Ovary (tissue), 9 donors: Measurements from ENCODE around the gene SYNGR2. TPM values are rescaled to one million over a fixed set of nuclear protein-coding genes. Genes with fewer than 3 reads are reported as not detected.

Experiments used
- DNase-seq, 5 donors: peaks; one replicate each; pipeline ENCODE4 v3.0.0-alpha.2; 2019 to 2020
- H3K27ac ChIP-seq, 2 donors: fragments of 200-600 bp; one replicate each; pipeline versions ENCODE4 v1.5.1 to v1.8.0; 2019 to 2022
- H3K27me3 ChIP-seq: fragments of 200-600 bp; one replicate; pipeline ENCODE4 v1.8.0; 2022
- H3K36me3 ChIP-seq: fragments of 200-600 bp; sonication (generic); one replicate; pipeline ENCODE4 v1.5.1; 2019
- H3K4me1 ChIP-seq: one replicate; pipeline ENCODE4 v1.8.1; 2013; ENCODE audit warnings: mild to moderate bottlenecking, moderate library complexity; ENCODE audit not compliant: insufficient read depth
- H3K4me3 ChIP-seq: fragments of 200-600 bp; sonication (generic); one replicate; pipeline ENCODE4 v1.5.1; 2017
- H3K9me3 ChIP-seq, 2 donors: fragments of 200-600 bp in 1 of 2; sonication (generic) in 1 of 2; one replicate each; pipeline versions ENCODE4 v1.5.1 to v1.8.1; 2013 to 2019; ENCODE audit warnings: mild to moderate bottlenecking in 1 of 2, moderate library complexity in 1 of 2
- EP300 ChIP-seq: sonication (generic); formaldehyde crosslinking; IDR thresholded peaks from one replicate; pipeline ENCODE4 v1.6.1; 2017; ENCODE audit warnings: antibody characterized with exemption
- POLR2A ChIP-seq: fragments of 450-650 bp; IDR thresholded peaks from one replicate; pipeline ENCODE4 v1.6.1; 2017; ENCODE audit warnings: antibody characterized with exemption, mild to moderate bottlenecking, moderate library complexity
- WGBS, 3 donors: extraction: QIAGEN DNeasy Blood & Tissue Kit in 1 of 3; methylation state at CpG; one replicate each; pipeline versions ENCODE4 v1.1.5 to v1.1.7; 2013 to 2017; 5-methylcytosine and 5-hydroxymethylcytosine counted together
- intact Hi-C, 4 donors: fragments of 100-400 bp; cut with DNase I; formaldehyde crosslinking; loops; one replicate each; pipeline versions ENCODE4 v1.11.0 to v1.15.1; 2022 to 2023
- polyA plus RNA-seq, 2 donors: library from polyadenylated mRNA; stranded (reverse); fragments of 200-250 nt in 1 of 2; fragments of 350-450 nt in 1 of 2; fragmentation: Illumina TruSeq in 1 of 2; extraction: RNeasy Lipid Tissue Mini Kit (QIAGEN cat#74804) in 1 of 2; gene quantifications; one replicate each; pipeline ENCODE4 v1.2.3, GENCODE V29; 2013 to 2014
- total RNA-seq, 7 donors: library from RNA; depleted of rRNA in 2 of 7; stranded (reverse); fragments of >200 nt in 2 of 7; fragmentation: NEBNext Ultra II Directional in 3 of 7; extraction: Animal tissue kit (Norgen Biotek cat#: 25700) in 3 of 7; gene quantifications; one replicate each; pipeline versions ENCODE4 v1.1.0 to v1.2.4, GENCODE V29; 2016 to 2023
- TF ChIP-seq, protein P1 (sequence below), 3 donors: fragments of 450-650 bp in 2 of 3; fragments of 200-600 bp in 1 of 3; IDR thresholded peaks; one replicate each; pipeline versions ENCODE4 v1.5.1 to v1.8.0; 2016 to 2022; ENCODE audit warnings: antibody characterized with exemption in 3 of 3, mild to moderate bottlenecking in 1 of 3
- donor health status: DM: no; HTN: no; CAD: no; lungs with moderate emphysema.
- donor health status: DM: no; HTN: no; CAD: no.
- donor health status: Bipolar disorder and iron deficiency.
- donor health status: DM: yes; HTN: yes; CAD: no.
- donor health status: DM: no; HTN: no; CAD: no.
- donor health status: DM: yes; HTN: yes; CAD: no.

Gene SYNGR2
- total and polyA plus RNA-seq, 9 donors = 11.9 to 88.7 (median 45.8) TPM

DNA sequence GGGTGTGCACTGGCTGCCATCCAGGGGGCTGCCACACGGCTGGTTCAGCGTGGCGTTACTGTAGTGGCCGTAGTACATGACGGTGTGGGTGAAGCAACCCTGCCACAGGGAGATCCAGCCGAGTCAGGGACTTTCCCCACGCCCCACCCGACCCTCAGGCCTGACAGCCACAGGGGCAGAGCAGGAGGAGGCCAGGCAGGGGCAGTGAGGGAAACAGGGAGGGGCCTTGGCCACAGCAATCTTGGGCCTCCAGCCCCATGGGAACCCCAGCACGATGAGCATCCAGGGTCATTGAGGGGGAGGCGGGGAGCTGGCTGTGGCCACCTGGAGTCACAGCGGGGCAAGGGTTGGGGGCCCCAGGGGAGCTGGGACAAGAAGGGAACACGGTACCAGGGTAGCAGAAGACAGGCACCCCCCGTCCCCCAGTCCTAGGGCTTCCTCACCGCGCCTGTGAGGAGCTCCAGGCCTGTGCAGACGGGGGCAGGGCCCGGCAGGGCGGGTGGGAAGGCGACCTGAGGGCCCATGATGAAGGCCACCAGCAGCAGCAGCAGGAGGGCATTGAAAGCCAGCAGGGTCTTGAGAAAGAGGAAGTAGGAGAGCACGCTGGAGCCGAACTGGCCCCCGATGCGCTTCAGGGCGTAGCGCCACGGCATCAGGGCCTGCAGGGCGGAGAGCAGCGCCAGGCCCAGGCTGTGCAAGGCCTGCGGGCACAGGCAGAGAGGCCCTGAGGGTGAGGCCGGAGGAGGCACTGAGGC, 44.1 kb upstream of the SYNGR2 start:
- H3K36me3 ChIP-seq = no peaks in the 10 kb centered on the region
- H3K9me3 ChIP-seq = no peaks in the 10 kb centered on the region

DNA sequence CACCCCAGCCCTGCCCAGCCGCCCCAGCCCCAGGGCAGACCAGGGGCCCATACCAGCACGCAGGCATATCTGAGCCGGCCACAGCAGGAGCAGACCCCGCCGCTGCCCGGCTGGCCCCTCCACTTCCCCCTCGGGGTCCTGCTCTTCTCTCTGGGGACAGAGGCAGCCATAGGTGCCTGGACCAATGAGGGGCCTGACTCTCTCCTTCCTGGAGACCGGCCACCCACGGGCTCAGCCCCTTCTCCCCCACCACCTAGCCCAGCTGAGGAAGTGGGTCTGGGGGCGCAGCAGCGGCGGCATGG, 43.6 kb upstream of the SYNGR2 start:
- TF ChIP-seq, protein P1, sequence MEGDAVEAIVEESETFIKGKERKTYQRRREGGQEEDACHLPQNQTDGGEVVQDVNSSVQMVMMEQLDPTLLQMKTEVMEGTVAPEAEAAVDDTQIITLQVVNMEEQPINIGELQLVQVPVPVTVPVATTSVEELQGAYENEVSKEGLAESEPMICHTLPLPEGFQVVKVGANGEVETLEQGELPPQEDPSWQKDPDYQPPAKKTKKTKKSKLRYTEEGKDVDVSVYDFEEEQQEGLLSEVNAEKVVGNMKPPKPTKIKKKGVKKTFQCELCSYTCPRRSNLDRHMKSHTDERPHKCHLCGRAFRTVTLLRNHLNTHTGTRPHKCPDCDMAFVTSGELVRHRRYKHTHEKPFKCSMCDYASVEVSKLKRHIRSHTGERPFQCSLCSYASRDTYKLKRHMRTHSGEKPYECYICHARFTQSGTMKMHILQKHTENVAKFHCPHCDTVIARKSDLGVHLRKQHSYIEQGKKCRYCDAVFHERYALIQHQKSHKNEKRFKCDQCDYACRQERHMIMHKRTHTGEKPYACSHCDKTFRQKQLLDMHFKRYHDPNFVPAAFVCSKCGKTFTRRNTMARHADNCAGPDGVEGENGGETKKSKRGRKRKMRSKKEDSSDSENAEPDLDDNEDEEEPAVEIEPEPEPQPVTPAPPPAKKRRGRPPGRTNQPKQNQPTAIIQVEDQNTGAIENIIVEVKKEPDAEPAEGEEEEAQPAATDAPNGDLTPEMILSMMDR (IDR thresholded peaks at IDR 0.05) = no peak
- TF ChIP-seq EP300 = no peak
- Histone ChIP-seq H3K27ac (no peak overlapping the region), H3K27me3 (no peaks in the 10 kb centered on the region), H3K4me1 (no peaks in the 10 kb centered on the region), H3K4me3 (no peak overlapping the region), H3K9me3 (no peaks in the 10 kb centered on the region), H3K36me3 (no peaks in the 10 kb centered on the region)
- intact Hi-C loops = loop anchor here in 1 of 4 donors (10.0 kb wide), 1 partner anchor 250 kb away; the partner anchor contains the start of gene PGS1
- WGBS, 3 donors = 69 to 82% (median 82%) methylated on average over 12 of the region's 12 CpGs
- DNase-seq = no peak

More for the DNA sequence above, 44.1 kb upstream of the SYNGR2 start:
- intact Hi-C loops = loop anchor here in 1 of 4 donors (10.0 kb wide), 1 partner anchor 251 kb away; the partner anchor contains the start of gene PGS1
- no peaks in the 10 kb centered on the region for H3K27me3 ChIP-seq
- H3K27ac ChIP-seq = no peak overlapping the region
- no peak for DNase-seq
- H3K4me3 ChIP-seq = no peak overlapping the region
- H3K4me1 ChIP-seq = no peaks in the 10 kb centered on the region
- 81 to 90% (median 88%) methylated on average over 28 to 30 of the region's 30 CpGs for WGBS, 3 donors
- no peak for TF ChIP-seq POLR2A

DNA sequence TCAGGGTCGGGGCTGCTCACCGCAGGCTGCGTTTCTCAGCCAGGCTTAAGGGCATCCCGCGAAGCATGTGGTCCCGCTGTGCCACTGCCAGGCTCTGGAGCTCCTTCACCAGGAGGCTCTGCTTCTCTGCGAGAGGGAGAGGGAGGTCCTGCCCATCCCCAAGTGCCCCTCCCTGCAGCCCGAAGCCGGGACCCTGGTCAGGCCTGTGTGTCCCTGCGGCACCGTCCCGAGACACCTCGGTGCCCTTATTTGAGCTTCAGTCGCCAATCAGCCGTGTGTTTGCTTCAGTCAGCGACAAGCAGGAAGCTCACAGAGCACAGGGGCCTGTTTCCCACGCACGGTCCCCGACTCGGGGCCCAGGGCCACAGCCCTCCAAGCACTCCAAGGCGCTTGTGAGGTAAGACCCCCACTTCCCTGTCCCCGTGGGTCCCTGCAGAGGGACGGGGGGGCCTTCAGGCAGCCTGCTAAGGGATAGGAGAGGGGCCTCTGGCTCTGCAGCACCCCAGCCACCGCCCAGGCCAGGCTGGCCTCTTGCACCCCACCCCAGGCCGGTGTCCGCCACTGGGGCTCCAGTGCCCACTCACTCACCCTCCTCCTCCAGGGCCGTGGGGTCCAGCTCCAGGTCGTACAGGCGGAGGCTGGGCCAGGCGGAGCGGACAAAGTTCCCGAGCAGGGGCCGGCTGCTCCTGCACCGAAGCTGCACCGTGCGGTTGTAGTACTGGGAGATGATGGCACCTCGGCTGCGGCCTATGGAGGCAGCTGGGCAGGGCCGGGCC, 43.1 kb upstream of the SYNGR2 start:
- no peak overlapping the region for H3K27ac ChIP-seq
- no peak for TF ChIP-seq EP300
- TF ChIP-seq, protein P1 (IDR thresholded peaks at IDR 0.05) = no peak
- no peak for TF ChIP-seq POLR2A
- H3K27me3 ChIP-seq = no peaks in the 10 kb centered on the region
- H3K4me1 ChIP-seq = no peaks in the 10 kb centered on the region
- no peaks in the 10 kb centered on the region for H3K9me3 ChIP-seq
- no peak overlapping the region for H3K4me3 ChIP-seq
- no peak for DNase-seq
- no peaks in the 10 kb centered on the region for H3K36me3 ChIP-seq
- intact Hi-C loops = loop anchor here in 1 of 4 donors (10.0 kb wide), 1 partner anchor 249 kb away; the partner anchor contains the start of gene PGS1
- WGBS, 3 donors = 78 to 85% (median 83%) methylated on average over 24 to 39 of the region's 39 CpGs

DNA sequence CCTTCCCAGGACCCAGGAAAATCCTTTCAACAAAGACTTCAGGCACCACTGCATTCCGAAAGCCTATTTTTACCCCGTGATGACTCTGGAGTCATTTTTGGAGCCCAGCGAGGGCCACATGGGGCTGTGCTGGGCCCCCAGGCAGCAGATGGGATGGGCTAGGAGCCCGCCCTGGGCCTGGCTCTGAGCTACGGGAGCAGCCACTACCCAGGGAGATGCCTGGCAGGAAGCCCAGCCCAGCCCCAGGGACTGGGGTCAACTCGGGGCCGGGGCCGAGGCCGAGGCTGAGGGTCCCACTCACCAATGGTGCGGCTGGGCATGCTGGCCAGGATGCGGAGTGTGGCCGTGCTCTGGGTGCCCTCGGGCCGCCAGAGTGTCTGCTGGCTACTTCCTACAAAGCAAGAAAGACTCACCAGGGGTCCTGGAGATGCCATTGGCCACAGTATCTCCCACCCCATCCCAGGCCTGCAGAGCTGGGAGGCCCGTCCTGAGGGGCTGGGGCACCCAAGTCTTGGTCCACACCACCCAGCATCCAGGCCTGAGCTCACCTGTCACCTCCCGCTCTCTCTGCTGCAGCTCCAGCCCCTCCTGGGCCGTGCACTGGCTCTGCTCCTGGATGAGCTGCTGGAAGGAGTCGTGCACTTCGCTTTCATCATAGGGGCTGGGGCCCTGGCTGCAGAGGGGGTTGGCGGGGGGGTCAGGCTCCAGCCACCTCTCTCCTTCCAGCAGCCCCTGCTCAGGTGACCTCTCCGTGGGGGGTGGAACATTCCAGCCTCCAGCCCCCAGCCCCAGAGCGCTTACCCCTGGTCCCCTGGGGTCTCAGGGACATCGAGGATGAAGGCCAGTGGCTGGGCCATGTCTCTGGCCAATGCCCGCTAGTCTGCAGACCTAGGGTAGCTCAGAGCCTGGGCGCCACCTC, 42.1 kb upstream of the SYNGR2 start:
- Histone ChIP-seq H3K27me3 (no peaks in the 10 kb centered on the region), H3K4me1 (no peaks in the 10 kb centered on the region), H3K27ac (no peak overlapping the region), H3K36me3 (no peaks in the 10 kb centered on the region), H3K9me3 (no peaks in the 10 kb centered on the region), H3K4me3 (no peak overlapping the region)
- TF ChIP-seq, protein P1 (IDR thresholded peaks at IDR 0.05) = no peak
- no peak for TF ChIP-seq POLR2A
- no peak for TF ChIP-seq EP300
- DNase-seq = no peak
- WGBS, 3 donors = 67 to 79% (median 72%) methylated on average over 22 to 25 of the region's 25 CpGs
- intact Hi-C loops = loop anchor here in 1 of 4 donors (10.0 kb wide), 1 partner anchor 249 kb away; the partner anchor contains the start of gene PGS1
